Measurements from ENCODE around the gene NSG1. TPM values are rescaled to one million over a fixed set of nuclear protein-coding genes. Genes with fewer than 3 reads are reported as not detected.

The NSG1 gene
- total RNA-seq, 2 experiments from 2014 or later: 4.1 to 5.3 TPM

DNA sequence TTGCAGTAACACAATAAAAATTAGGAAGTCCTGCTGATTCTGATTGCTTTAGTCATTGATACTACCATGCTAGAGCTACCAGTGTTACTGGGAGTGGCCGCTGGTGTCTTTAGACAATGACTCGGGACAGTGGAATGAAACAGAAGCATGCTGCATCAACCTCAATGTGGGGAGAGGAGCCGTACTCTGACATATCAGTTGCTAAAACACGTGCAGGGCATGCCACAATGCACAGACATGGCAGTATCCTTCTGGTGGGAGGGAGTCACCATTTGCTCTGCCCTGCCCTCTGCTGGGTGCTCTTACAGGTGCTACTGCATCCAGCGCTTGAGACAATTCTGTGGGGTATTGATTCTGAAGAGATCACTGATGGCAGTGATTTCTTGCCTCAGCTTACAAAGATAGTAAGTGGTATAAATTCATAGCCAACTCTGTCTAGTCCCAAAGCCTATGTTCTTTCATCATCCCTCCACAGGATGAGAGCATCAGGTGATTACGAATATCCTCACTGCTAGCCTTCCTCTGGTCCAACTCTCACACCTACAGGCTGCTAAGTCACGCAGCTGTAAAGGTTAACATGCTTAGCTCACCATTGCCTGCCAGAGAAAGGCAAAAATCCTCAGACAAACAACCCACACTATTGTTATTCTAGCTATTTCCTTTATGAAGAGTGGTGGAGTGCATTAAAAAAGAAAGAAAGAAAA lies 43.7 kb downstream of the NSG1 start:
- no peak overlapping the region for H3K4me3 Mint-ChIP-seq
- peak; percentile 96 for ATAC-seq
- peak; percentile 80 for DNase-seq
- intact Hi-C loops (cut with DNase I, micrococcal nuclease): loop anchor here (1.0 to 10.0 kb wide), 3 partner anchors 46 to 178 kb away; no protein-coding TSS in a partner anchor
- ChIA-PET POLR2A (no interaction called here), CTCF (interaction anchor here (0.6 to 1.7 kb wide), 9 partner anchors 9 to 171 kb away, joined by 3 to 6 read pairs (median 3); no protein-coding TSS in a partner anchor)
- peaks cover 3% of the 10 kb centered on the region for H3K36me3 Mint-ChIP-seq (ENCODE audit: low read depth)
- H3K27ac Mint-ChIP-seq: no peak overlapping the region
- H3K4me1 Mint-ChIP-seq: peaks cover 5% of the 10 kb centered on the region
- no peaks in the 10 kb centered on the region for H3K9me3 Mint-ChIP-seq (ENCODE audit: low read depth)
- no peaks in the 10 kb centered on the region for H3K27me3 Mint-ChIP-seq

DNA sequence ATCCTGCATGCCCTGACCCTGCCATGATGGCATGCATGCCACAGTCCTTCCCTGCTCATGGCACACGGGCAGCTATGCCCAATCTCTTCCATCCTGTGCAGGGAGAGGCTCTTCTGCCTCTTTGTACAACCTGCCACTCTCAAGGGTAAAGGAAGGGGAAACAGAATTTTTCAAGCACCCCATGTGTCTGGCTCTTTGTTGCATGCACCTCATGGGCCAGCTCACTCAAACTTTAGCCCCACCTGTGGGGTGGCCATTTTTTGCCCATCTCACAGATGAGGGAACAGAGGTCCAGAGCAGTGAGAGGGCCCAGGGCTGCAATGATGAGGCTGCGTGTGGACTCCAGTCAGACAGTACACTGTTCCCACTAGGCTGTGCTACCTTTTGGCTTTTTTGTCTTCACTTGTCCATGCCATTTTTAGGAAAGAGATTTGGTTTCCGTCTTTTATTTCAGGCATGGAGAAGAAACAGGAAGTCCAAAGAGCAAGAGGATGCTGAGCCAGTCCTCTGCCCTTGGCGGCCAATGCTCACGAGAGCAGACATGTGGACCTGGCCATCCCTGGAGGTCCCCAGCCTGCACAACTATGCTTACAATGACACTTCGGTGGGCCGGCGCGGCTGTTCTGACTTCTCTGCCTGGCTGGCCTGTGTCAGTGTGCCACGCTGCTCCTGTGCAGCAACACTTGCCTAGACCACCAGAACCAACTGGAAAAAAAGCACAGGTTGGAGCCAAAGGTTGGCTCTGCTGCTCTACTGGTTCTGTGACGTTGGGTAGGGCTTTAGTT lies 45.6 kb downstream of the NSG1 start:
- Mint-ChIP-seq H3K4me3 (no peak overlapping the region), H3K27me3 (no peaks in the 10 kb centered on the region), H3K9me3 (ENCODE audit: low read depth) (no peaks in the 10 kb centered on the region), H3K36me3 (ENCODE audit: low read depth) (peaks cover 2% of the 10 kb centered on the region), H3K27ac (no peak overlapping the region), H3K4me1 (peaks cover 13% of the 10 kb centered on the region)
- intact Hi-C loops (cut with DNase I, micrococcal nuclease): loop anchor here in 1 of 2 experiments (10.0 kb wide), 1 partner anchor 178 kb away; no protein-coding TSS in a partner anchor
- DNase-seq (no peak), ATAC-seq (no peak)
- ChIA-PET POLR2A (no interaction called here), CTCF (interaction anchor here (0.6 to 1.5 kb wide), 4 partner anchors 8 to 190 kb away, joined by 3 to 6 read pairs (median 3); no protein-coding TSS in a partner anchor)

DNA sequence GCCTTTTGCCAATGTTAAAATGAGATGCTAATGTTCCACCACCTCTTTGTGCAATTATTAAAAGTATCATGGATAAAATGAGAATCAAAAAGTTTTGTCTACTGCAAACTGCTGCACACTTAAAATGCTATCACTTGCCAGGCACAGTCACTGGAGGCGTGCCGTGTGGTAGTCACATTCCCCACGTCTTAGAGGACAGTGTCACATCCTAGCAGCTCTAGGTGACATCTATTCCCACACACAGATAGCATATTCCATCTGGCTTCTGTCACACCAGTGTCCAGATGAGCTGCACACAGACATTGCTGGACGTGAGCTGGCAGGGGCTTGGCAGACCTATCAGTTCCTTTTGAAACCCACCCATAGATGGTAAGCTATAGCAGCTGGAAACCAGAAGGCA lies 47.0 kb downstream of the NSG1 start:
- Mint-ChIP-seq H3K4me1 (peaks cover 13% of the 10 kb centered on the region), H3K27me3 (no peaks in the 10 kb centered on the region), H3K36me3 (ENCODE audit: low read depth) (peaks cover 6% of the 10 kb centered on the region), H3K9me3 (ENCODE audit: low read depth) (no peaks in the 10 kb centered on the region), H3K27ac (no peak overlapping the region), H3K4me3 (no peak overlapping the region)
- intact Hi-C loops (cut with DNase I, micrococcal nuclease): loop anchor here in 1 of 2 experiments (10.0 kb wide), 1 partner anchor 179 kb away; no protein-coding TSS in a partner anchor
- DNase-seq: no peak
- ATAC-seq: no peak
- ChIA-PET CTCF (interaction anchor here (0.8 to 1.7 kb wide), 2 partner anchors 20 to 22 kb away, joined by 3 to 4 read pairs; no protein-coding TSS in a partner anchor), POLR2A (no interaction called here)

DNA sequence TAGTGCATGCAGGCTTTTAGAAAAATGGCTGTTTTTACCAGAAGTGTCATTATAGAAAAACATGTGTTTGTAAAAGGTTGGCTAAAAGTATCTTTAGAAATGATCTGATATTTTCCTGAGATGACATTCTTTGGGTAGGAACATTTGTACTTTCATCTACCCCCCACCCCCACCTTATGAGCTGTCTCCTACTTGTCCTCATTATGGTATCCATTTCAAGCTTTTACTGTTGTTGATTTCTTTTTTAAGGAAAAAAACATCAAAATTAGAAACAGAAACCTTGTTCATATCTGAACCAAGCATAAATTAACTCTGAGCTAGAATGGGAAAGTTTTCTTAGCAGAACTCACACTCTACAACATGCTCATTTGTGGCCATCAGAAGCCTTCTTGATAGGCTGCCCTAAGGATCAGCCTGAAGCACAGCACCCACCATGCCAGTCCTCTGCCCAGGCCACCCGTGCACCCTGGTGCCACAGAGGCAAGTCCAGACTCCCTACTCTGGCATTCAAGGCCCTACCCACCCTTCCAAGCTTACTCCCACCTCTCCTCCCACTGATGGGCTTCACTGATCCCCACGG lies 49.4 kb downstream of the NSG1 start:
- ChIA-PET POLR2A (no interaction called here), CTCF (interaction anchor here (0.9 kb wide), 1 partner anchor 16 kb away, joined by 3 read pairs; no protein-coding TSS in a partner anchor)
- ATAC-seq: peak; percentile 84
- peak overlapping the region; percentile 71 for H3K27ac Mint-ChIP-seq
- peaks cover 6% of the 10 kb centered on the region for H3K36me3 Mint-ChIP-seq (ENCODE audit: low read depth)
- no peak overlapping the region for H3K4me3 Mint-ChIP-seq
- no peak for DNase-seq
- peaks cover 12% of the 10 kb centered on the region for H3K4me1 Mint-ChIP-seq
- H3K9me3 Mint-ChIP-seq (ENCODE audit: low read depth): no peaks in the 10 kb centered on the region
- no peaks in the 10 kb centered on the region for H3K27me3 Mint-ChIP-seq
- intact Hi-C loops (cut with DNase I, micrococcal nuclease): loop anchor here in 1 of 2 experiments (10.0 kb wide), 1 partner anchor 182 kb away; no protein-coding TSS in a partner anchor

DNA sequence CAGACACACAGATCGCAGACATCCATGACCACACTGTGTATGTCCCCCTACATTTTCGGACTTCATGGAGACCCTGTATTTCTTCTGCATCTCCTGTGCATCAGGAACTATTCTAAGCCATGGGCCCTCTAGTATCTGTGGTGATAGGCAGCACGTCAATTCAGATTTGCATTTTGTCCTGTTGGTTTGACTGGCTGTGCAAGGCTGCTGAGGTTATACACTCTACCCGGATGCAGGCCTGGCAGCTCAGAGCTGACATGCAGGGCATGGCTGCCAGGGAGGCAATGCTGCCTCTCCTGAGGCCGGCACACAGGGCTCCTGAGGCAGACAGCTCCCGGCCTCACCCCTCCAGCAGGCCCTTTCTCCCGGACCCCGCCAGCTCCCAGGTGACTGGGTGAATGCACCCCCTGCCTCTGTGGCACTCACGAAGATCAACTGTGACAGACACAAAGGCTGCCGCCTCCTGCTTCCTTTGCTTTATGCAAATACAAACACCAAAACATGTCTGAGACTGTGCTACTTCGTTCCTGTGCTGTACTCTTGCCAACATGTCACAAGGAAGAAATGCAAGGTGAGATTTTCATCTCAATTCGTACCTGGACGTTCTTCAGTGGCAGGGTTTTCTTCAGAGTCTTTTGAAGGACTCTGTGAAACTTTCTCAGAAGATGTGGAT lies 51.0 kb downstream of the NSG1 start:
- H3K27me3 Mint-ChIP-seq: no peaks in the 10 kb centered on the region
- intact Hi-C loops (cut with DNase I, micrococcal nuclease): loop anchor here in 1 of 2 experiments (10.0 kb wide), 1 partner anchor 183 kb away; no protein-coding TSS in a partner anchor
- CTCF ChIA-PET: no interaction called here
- no peak overlapping the region for H3K27ac Mint-ChIP-seq
- H3K36me3 Mint-ChIP-seq (ENCODE audit: low read depth): peaks cover 6% of the 10 kb centered on the region
- H3K9me3 Mint-ChIP-seq (ENCODE audit: low read depth): no peaks in the 10 kb centered on the region
- H3K4me1 Mint-ChIP-seq: peaks cover 12% of the 10 kb centered on the region
- H3K4me3 Mint-ChIP-seq: no peak overlapping the region
- ATAC-seq: no peak
- no peak for DNase-seq
- POLR2A ChIA-PET: no interaction called here

DNA sequence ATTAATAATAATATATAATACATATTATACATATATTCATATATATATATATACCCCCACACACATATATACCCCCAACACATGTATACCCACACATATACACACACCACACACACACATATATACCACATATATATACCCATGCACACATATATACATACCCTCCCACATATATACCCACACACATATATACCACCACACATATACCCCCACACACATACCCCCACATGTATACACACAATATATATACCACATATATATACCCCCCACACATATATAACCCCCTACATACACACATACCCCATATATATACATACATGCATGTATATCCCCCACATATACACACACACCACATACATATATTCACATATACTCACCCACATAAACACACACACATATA lies 52.0 kb downstream of the NSG1 start:
- intact Hi-C loops (cut with DNase I, micrococcal nuclease): loop anchor here in 1 of 2 experiments (10.0 kb wide), 1 partner anchor 184 kb away; no protein-coding TSS in a partner anchor
- H3K4me1 Mint-ChIP-seq: peaks cover 12% of the 10 kb centered on the region
- H3K27me3 Mint-ChIP-seq: no peaks in the 10 kb centered on the region
- no peak overlapping the region for H3K27ac Mint-ChIP-seq
- no peaks in the 10 kb centered on the region for H3K9me3 Mint-ChIP-seq (ENCODE audit: low read depth)
- no peak for ATAC-seq
- POLR2A ChIA-PET: no interaction called here
- DNase-seq: no peak
- no peak overlapping the region for H3K4me3 Mint-ChIP-seq
- CTCF ChIA-PET: no interaction called here
- peaks cover 6% of the 10 kb centered on the region for H3K36me3 Mint-ChIP-seq (ENCODE audit: low read depth)

DNA sequence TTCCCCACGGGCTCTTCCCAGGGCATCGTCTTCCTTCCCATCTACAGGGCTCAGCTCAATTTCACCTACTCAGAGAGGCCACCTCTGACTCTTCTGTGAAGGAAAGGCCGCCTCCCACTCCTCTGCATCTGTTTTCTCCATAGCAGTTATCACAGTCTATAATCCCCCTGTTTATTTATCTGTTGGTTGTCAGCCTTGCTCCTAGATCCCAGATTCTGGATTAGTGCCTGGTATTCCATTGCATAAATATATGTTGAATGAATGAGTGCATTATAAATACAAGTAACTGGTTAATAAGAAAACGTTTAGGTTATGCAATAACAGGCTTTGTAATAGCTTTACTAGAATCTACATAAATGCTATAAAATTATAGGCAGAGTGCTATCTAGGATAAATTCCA lies 52.9 kb downstream of the NSG1 start:
- no peaks in the 10 kb centered on the region for H3K9me3 Mint-ChIP-seq (ENCODE audit: low read depth)
- H3K4me1 Mint-ChIP-seq: peaks cover 12% of the 10 kb centered on the region
- no peak for ATAC-seq
- ChIA-PET POLR2A (no interaction called here), CTCF (interaction anchor here (0.8 kb wide), 1 partner anchor 174 kb away, joined by 3 read pairs; no protein-coding TSS in a partner anchor)
- DNase-seq: no peak
- H3K4me3 Mint-ChIP-seq: no peak overlapping the region
- intact Hi-C loops (cut with DNase I, micrococcal nuclease): loop anchor here in 1 of 2 experiments (10.0 kb wide), 1 partner anchor 185 kb away; no protein-coding TSS in a partner anchor
- H3K27me3 Mint-ChIP-seq: no peaks in the 10 kb centered on the region
- peaks cover 10% of the 10 kb centered on the region for H3K36me3 Mint-ChIP-seq (ENCODE audit: low read depth)
- no peak overlapping the region for H3K27ac Mint-ChIP-seq

DNA sequence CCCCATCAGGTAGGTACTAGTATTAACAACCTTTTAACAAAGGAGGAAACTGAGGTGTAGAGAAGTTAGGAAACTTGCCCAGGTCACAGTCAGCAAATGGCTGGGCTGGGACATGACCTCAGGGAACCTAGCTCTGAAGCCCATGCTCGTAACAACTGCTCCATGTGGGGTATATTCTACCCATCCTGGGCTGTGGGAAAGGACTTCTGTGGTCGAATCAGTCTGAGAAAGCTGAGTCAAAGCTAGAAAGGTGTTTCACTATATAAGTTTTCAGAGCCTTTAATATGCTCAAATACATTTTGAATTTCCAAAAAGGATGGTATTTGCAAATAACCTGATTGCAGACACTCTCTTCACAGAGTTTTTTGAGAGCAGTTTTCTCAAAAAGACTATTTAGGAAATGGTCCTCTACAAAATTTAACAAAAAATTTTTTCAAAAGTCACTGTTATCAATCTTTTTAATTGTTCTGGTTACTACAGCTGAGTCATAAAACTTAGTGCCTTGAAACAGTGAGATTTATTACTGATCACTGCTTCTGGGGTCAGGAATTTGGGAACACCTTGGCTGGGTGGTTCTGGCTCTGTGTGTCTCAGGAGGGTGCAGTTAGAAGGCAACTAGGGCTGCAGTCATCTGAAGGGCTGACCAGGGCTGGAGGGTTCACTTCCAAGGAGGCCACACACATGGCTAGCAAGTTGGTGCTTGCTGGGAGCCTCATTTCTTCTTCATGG lies 53.6 kb downstream of the NSG1 start:
- CTCF ChIA-PET: interaction anchor here (0.8 to 1.4 kb wide), 2 partner anchors 9 to 174 kb away, joined by 3 to 6 read pairs; no protein-coding TSS in a partner anchor
- POLR2A ChIA-PET: no interaction called here
- Mint-ChIP-seq H3K4me1 (peaks cover 11% of the 10 kb centered on the region), H3K36me3 (ENCODE audit: low read depth) (peaks cover 10% of the 10 kb centered on the region), H3K4me3 (no peak overlapping the region), H3K27ac (no peak overlapping the region), H3K27me3 (no peaks in the 10 kb centered on the region), H3K9me3 (ENCODE audit: low read depth) (no peaks in the 10 kb centered on the region)
- ATAC-seq (no peak), DNase-seq (no peak)
- intact Hi-C loops (cut with DNase I, micrococcal nuclease): no loop called here

DNA sequence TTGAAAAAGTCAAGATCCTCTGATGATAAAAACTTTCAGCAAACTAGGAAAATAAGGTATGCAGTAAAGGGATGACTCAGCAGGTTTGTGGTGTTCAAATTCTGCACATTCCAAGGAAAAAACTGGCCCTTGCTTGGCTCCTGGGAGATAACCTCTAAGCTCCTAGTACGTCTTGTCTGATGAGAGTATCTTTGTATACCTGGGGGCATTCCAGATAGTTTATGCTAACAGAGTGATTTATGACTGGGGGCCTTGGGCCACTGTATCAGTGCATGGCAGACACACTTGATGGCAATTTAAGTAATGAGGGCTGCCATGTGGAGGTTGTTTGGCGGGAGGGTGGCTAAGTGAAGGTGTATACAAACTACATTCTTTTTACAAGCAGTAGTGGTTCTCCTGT lies 56.9 kb downstream of the NSG1 start:
- Mint-ChIP-seq H3K27ac (no peak overlapping the region), H3K4me3 (no peak overlapping the region), H3K36me3 (ENCODE audit: low read depth) (peaks cover 5% of the 10 kb centered on the region), H3K9me3 (ENCODE audit: low read depth) (no peaks in the 10 kb centered on the region), H3K4me1 (peaks cover 8% of the 10 kb centered on the region), H3K27me3 (no peaks in the 10 kb centered on the region)
- CTCF ChIA-PET: interaction anchor here (0.7 kb wide), 1 partner anchor 574 kb away, joined by 3 read pairs; no protein-coding TSS in a partner anchor
- ATAC-seq (no peak), DNase-seq (no peak)
- POLR2A ChIA-PET: no interaction called here
- intact Hi-C loops (cut with DNase I, micrococcal nuclease): no loop called here

DNA sequence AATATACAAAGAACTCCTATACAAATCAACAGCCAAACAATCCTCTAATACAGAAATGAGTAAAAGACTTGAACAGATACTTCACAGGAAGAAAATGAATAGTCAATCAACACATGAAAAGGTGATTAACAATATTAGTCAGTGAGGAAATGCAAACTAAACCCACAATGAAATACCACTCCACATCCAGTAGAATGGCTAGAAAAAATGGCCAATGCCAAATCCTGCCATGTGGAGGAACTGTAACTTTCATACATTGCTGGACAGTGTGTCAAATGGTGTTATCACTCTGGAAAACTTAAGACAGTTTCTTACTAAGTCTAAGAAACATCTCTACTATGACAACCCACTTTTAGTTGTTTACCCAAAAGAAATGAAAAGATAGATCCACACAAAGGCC lies 59.5 kb downstream of the NSG1 start:
- H3K27me3 Mint-ChIP-seq: no peaks in the 10 kb centered on the region
- intact Hi-C loops (cut with DNase I, micrococcal nuclease): no loop called here
- peaks cover 5% of the 10 kb centered on the region for H3K36me3 Mint-ChIP-seq (ENCODE audit: low read depth)
- ATAC-seq (peak; percentile 57), DNase-seq (no peak)
- POLR2A ChIA-PET: no interaction called here
- H3K4me1 Mint-ChIP-seq: peaks cover 6% of the 10 kb centered on the region
- no peak overlapping the region for H3K4me3 Mint-ChIP-seq
- no peak overlapping the region for H3K27ac Mint-ChIP-seq
- H3K9me3 Mint-ChIP-seq (ENCODE audit: low read depth): no peaks in the 10 kb centered on the region
- CTCF ChIA-PET: no interaction called here
